AG08396 (cell line): ENCODE results near the gene C3orf52.

ENCODE experiments used
- DNase-seq: peaks from one replicate; pipeline ENCODE4 v3.0.0; 2012; ENCODE audit warnings: low spot score, mixed read lengths

Gene C3orf52

DNA sequence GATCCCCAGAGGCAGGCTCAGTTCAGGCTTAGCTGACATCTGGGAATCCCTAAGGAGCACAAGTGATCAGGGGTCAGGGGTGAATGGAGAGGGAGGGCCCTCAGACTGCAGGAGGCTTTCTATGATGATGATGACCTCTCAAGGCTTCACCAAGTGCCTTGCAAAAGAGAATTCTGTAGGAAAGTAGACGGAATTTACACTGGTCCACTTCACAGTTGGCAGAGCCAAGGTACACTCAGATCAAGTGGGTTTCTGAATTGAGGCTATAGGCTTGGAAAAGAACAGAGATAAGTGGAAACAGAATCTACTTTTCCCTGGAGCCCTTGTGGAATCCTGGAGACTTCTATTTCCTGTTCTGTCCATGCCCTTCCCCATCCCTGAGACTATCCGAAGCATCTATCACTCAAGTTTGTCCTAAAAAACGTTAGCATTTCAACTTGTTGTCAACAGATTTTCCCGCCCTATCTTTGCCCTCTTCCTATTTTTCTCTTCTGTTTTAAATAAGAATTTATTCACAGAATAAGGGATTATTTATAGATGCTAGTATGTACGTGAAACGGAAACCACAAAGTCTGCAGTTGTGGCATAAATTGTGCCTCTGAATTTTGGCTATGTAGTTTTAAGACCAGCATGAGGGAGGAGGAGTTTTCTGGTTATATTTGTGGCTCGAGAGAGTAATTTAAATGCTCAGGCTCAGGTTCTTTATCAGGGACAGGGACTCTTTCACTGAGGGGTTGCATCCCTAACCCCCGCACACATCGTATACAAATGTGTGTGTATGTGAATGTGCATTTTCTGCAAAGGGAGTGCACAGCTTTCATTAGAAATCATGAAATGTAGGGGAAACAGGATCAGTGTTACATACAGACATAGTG is 34.0 kb downstream of the C3orf52 start:
- DNase-seq, result no peak

DNA sequence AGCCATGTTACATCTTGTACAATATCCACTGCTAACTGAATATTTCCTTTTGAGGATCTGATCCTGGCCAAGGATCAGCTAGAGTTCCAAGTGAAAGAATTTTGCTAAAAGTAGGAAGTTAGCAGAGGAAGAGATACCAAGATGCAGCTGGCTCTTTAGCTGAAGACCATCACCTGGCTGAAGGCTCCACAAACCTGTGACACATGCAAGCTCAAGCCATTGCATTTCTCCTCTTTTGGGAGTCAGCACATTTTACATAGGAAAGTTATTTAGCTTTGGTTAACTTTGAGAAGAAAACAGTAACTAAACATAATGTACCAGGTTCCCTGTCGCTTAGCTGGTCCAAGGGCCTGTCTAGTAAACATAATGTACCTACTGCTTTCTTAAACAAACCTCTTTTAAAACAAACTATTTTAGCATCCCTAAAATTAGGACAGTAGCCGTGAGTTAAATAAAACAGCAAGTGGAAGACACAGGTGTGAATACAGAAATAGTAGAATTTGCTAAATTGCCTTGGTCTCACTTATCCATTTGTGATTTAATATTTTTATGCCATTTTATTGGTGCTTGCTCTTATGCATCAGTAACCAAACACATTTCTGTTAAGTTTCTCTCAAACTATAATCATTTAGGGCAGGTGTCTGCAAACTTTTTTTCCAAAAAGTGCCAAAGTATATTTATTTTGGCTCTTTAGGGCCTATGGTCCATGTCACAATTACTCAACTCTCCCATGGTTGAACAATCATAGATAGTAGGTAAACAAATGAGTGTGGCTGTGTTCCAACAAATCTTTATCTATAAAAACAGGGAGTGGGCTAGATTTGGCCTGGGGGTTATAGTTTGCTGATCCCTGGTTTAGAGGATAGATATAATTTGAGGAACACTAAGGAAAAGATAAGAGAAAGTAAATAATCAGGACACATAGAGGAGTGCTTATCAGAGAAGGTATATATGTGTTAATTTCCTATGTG is 35.7 kb downstream of the C3orf52 start:
- DNase-seq, result no peak

DNA sequence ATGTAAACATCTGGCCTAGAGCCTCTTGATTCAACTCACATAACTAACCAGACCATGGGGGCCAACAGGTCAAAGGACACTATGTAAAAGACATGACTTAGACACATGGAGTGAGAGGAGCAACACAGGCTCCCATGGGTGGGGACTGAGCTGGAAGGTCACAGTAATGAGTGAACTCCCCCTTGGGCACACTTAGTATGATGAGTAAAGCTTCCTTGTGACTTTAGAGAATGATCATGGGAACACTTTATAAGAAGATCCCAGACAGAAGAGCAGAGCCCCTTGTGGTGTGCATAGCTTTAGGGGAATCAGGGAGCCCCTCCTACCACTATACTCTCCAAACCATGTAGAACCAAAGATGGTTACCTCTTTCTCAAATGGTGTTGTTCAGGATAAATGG is 36.7 kb downstream of the C3orf52 start:
- no peak for DNase-seq

DNA sequence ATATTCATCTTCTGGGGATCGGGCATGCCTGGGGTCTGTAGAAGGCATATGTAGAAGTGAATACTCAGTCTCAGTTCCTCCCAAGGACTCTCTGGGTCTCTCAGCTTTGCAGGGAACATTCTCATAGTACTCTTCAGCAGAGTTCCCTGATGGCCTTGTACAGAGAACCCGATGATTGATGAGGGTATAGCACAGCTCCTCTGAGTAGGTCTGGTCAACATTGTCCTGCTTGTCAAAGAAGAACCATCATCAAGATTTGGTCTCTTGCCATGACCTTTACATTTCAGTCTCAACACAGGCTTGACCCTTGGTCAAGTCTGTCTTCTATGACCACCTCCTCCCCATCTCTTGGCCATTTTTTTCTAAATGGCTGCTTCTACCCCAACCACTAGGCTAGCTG is 37.4 kb downstream of the C3orf52 start:
- DNase-seq, result no peak

- DNase-seq, result no peak
Measured at GRCh38 chr3:112124907-112125607, 38.9 kb downstream of the C3orf52 start.

DNA sequence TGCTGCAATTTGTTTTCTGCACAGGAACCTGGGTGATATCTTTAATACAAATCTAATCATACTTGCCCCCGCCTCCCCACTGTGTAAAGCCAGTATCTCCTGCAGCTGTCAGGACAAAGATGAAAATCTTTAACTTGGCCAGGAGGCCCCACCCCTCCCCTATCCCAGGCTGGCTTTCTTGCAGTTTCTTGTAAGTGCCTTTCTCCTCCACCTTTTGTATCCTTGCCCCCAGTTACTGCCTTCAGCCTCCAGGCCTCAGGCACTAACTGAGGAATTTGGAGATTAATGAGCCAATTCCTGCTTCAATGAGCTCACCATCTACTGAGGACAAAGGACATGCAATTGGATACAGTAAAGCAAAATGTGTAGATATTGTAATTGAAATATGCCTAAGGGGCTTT is 40.3 kb downstream of the C3orf52 start:
- no peak for DNase-seq

GRCh38 chr3:112127522-112128494 is 41.6 kb downstream of the C3orf52 start:
- no peak for DNase-seq

- DNase-seq, result no peak
Measured at GRCh38 chr3:112128843-112129727, 42.9 kb downstream of the C3orf52 start.

DNA sequence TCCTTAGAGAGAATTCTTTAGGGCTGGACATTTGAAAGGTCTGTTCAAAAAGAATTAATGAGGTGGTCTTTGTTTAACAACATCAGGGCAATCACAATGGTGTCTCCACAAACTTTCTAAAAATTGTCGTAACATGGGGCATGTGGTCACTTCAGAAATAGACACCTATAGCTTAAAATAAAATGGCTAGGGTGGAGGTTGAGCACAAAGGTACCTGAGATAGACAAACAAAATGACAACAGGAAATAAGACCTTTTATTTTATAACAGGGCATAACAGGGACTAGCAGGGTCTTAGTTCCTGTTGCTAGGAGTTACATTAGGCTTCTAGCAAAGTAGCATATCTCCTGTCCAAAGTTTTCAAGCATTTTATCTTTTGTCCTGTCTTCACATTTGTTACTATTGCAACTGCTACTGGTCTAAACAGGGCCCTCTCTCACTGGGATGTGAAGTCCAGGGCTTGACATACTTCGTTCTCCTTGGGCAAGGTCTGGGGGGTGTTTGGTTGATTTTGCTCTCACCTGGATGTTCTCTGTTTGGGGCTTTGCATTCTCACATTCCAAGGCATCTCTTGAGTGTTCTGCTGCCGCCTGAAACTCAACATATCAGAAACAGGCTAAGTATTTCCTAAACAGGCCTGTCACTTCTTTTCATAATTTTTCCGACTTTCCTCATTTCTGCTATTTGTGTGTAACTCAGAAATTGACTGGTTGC is 43.9 kb downstream of the C3orf52 start:
- no peak for DNase-seq

DNA sequence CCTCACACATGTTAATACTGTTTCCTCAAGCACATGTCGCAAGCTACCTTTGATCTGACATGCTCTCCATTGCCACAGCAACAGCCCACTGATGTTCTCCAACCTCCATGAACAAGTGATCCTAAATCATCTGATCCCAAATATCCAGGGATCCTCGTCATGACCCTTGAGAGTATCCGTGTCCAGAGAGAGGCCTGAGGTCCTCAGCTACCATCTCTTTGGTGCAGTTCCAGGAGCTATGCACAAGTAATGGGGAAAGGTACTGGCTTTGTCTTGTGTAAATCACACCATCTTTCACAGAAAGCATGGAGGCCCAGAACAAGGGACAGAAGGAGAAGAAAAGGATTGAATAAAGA is 44.4 kb downstream of the C3orf52 start:
- no peak for DNase-seq

- DNase-seq, result no peak
Measured at GRCh38 chr3:112131111-112131510, 44.9 kb downstream of the C3orf52 start.

- no peak for DNase-seq
Measured at GRCh38 chr3:112132088-112132487, 45.9 kb downstream of the C3orf52 start.

- DNase-seq, result no peak
Measured at GRCh38 chr3:112132554-112132953, 46.4 kb downstream of the C3orf52 start.

DNA sequence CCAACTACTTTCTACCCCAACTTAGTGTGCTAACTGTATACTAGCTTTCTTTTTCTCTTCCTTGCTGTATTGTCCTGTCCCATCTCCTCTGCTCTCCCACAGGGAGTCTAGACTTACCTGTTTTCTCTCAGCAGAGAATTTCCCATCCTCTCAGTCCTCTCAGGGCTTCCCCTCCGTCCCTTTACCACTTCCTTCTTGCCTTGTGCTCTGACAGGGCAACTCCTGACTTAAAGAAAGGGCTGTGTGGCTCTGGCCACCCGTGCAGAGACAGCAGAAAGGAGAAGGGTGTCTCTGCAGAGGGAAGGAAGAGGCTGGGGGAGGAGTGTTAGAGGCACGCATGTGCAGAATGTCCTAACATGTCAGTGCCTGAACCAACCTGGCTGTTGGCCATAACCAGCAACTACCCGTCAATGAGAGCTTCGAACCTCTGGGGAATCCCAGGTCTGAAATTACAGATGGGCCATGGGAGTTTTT is 46.8 kb downstream of the C3orf52 start, which contains the start of gene GCSAM:
TSS of gene GCSAM (minus strand) at position 274 of the 474 bp plus-strand sequence. CDS start at position 146, 128 bp downstream.
- DNase-seq, result no peak

- DNase-seq, result no peak
Measured at GRCh38 chr3:112133626-112134334, 47.6 kb downstream of the C3orf52 start.

GRCh38 chr3:112134335-112135124 is 48.3 kb downstream of the C3orf52 start:
- DNase-seq, result no peak

DNA sequence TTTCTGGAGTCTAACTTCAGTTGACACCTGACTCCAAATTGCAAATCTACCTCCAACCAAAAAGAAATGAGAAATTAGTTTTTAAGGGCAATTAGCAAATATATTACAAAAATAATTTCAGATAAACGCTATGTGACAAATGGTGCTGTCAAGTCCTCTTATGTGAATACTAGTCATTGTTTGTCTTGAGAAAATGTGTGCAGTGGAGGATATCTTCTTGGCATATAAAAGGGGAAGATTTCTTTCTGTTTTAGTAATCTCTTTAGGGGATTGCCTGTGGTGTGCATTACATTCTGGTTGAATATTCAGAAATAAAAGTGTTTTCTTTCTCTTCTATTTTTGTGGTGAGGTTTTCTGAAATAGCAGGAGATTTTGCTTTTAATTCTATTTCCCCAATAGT is 49.9 kb downstream of the C3orf52 start:
- no peak for DNase-seq
